Measurements from ENCODE around the gene MYL11. TPM values are rescaled to one million over a fixed set of nuclear protein-coding genes. Genes with fewer than 3 reads are reported as not detected.

MYL11 gene
- total RNA-seq, 1 experiment from 2014 or later: not detected

DNA sequence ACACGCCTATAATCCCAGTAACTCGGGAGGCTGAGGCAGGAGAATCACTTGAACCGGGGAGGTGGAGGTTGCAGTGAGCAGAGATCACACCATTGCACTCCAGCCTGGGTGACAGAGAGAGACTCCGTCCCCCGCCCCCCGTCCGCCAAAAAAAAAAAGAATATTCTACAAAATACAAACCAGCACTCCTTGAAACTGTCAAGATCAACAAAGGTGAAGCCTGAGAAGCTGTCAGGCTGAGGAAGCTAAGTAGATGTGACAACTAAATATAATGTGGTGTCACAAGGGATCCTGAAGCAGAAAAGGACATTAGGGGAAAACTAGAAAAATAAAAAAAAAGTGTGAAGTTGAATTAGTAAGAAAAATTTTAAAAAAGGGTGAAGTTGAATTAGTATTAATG is 25.7 kb upstream of the MYL11 start:
- ChIA-PET CTCF (no interaction called here), POLR2A (no interaction called here), RAD21 (ENCODE audit: low non-redundant PET in 1 of 2, low total read pairs in 2 of 2, uncharacterized antibody in 2 of 2, unreplicated experiment in 2 of 2) (no interaction called here)
- DNase-seq (ENCODE audit: low read depth, low spot score): no peak
- H3K9me3 ChIP-seq (ENCODE audit: control insufficient read depth in 1 of 2, insufficient read depth in 1 of 2, low read depth in 1 of 2, low read length in 2 of 2): no peaks in the 10 kb centered on the region
- H4K20me1 ChIP-seq (ENCODE audit: insufficient read depth): no peaks in the 10 kb centered on the region
- peaks cover 9 to 30% of the 10 kb centered on the region in 2 experiments; a peak in 2 of 4 replicates for H3K36me3 ChIP-seq (ENCODE audit: control insufficient read depth in 1 of 2, insufficient read depth in 2 of 2, low read length in 2 of 2)
- ATAC-seq: no peak
- no peaks in the 10 kb centered on the region for H3K27me3 ChIP-seq (ENCODE audit: insufficient read depth, low read length)
- no peak for TF ChIP-seq CEBPB (IDR thresholded peaks at IDR 0.05; ENCODE audit: low read depth)
- no peak for TF ChIP-seq ELF1 (IDR thresholded peaks at IDR 0.05; ENCODE audit: borderline replicate concordance, low read depth)
- TF ChIP-seq ZNF274 (IDR thresholded peaks at IDR 0.05; ENCODE audit: low read depth, low read length): no peak
- TF ChIP-seq POLR2A (IDR thresholded peaks at IDR 0.05; ENCODE audit: borderline replicate concordance, extremely low read depth, insufficient read depth, insufficient read length): no peak
- TF ChIP-seq TCF7L2 (IDR thresholded peaks at IDR 0.05; ENCODE audit: borderline replicate concordance, extremely low read depth, insufficient read depth, insufficient read length): no peak
- no peak for TF ChIP-seq CBX3 (IDR thresholded peaks at IDR 0.05; ENCODE audit: low read depth)
- TF ChIP-seq, protein P1, sequence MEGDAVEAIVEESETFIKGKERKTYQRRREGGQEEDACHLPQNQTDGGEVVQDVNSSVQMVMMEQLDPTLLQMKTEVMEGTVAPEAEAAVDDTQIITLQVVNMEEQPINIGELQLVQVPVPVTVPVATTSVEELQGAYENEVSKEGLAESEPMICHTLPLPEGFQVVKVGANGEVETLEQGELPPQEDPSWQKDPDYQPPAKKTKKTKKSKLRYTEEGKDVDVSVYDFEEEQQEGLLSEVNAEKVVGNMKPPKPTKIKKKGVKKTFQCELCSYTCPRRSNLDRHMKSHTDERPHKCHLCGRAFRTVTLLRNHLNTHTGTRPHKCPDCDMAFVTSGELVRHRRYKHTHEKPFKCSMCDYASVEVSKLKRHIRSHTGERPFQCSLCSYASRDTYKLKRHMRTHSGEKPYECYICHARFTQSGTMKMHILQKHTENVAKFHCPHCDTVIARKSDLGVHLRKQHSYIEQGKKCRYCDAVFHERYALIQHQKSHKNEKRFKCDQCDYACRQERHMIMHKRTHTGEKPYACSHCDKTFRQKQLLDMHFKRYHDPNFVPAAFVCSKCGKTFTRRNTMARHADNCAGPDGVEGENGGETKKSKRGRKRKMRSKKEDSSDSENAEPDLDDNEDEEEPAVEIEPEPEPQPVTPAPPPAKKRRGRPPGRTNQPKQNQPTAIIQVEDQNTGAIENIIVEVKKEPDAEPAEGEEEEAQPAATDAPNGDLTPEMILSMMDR (IDR thresholded peaks at IDR 0.05 in 2 of 3, conservative IDR thresholded peaks at IDR 0.05 in 1 of 3; ENCODE audit: borderline replicate concordance in 1 of 3, insufficient read depth in 1 of 3, low read depth in 2 of 3, low read length in 2 of 3): no peak
- TF ChIP-seq SRF (IDR thresholded peaks at IDR 0.05; ENCODE audit: low read depth): no peak
- no peak for TF ChIP-seq EZH2 (IDR thresholded peaks at IDR 0.05)
- no peak for TF ChIP-seq SIN3A (IDR thresholded peaks at IDR 0.05; ENCODE audit: low read depth)
- no peak for TF ChIP-seq EZH2phosphoT487 (IDR thresholded peaks at IDR 0.05; ENCODE audit: borderline replicate concordance)
- TF ChIP-seq FOSL1 (IDR thresholded peaks at IDR 0.05; ENCODE audit: low read depth): no peak
- no peak for TF ChIP-seq POLR2AphosphoS5 (IDR thresholded peaks at IDR 0.05; ENCODE audit: low read depth, low read length)
- H3K4me1 ChIP-seq (ENCODE audit: control insufficient read depth in 1 of 2, insufficient read depth in 2 of 2, low read length in 2 of 2): peaks cover 25 to 27% of the 10 kb centered on the region in 2 experiments
- H3K4me2 ChIP-seq (ENCODE audit: low read length): no peak overlapping the region
- no peaks in the 10 kb centered on the region for H3K9me2 ChIP-seq (ENCODE audit: insufficient read depth)
- intact Hi-C loops (cut with micrococcal nuclease): no loop called here
- no peak overlapping the region for H3K27ac ChIP-seq (ENCODE audit: low read depth, low read length)
- H3K79me2 ChIP-seq (ENCODE audit: insufficient read depth, low read length): peaks cover 19% of the 10 kb centered on the region
- no peak overlapping the region for H2AFZ ChIP-seq (ENCODE audit: low read depth, low read length, poor library complexity, severe bottlenecking)
- no peak overlapping the region for H3K4me3 ChIP-seq (replicated peaks in 1 of 2; ENCODE audit: low read depth in 1 of 2, low read length in 2 of 2)
- no peak overlapping the region for H3K9ac ChIP-seq (ENCODE audit: low read length)
- BruUV-seq (replicated peaks): no TSS peak
